ENCODE data around the gene MLC1.

Gene MLC1

GRCh38 chr22:50084614-50085021 lies 608 bp downstream of the MLC1 start:
- Mint-ChIP-seq H3K36me3 (ENCODE audit: low read depth) (no peaks in the 10 kb centered on the region), H3K4me1 (peaks cover 10% of the 10 kb centered on the region), H3K4me3 (no peak overlapping the region), H3K9me3 (peaks cover 5% of the 10 kb centered on the region), H3K27me3 (ENCODE audit: low read depth) (peaks cover 7% of the 10 kb centered on the region), H3K27ac (no peak overlapping the region)
- TF ChIP-seq CTCF (IDR thresholded peaks at IDR 0.05; ENCODE audit: unreplicated experiment in 3 of 3), result no peak

- Mint-ChIP-seq H3K9me3 (peaks cover under 1% of the 10 kb centered on the region), H3K4me1 (peaks cover 12% of the 10 kb centered on the region), H3K36me3 (ENCODE audit: low read depth) (no peaks in the 10 kb centered on the region), H3K4me3 (no peak overlapping the region), H3K27me3 (ENCODE audit: low read depth) (peaks cover 7% of the 10 kb centered on the region), H3K27ac (no peak overlapping the region)
- TF ChIP-seq CTCF (IDR thresholded peaks at IDR 0.05; ENCODE audit: unreplicated experiment in 3 of 3), result no peak
Observed at GRCh38 chr22:50084080-50084477, 1.1 kb downstream of the MLC1 start.

- peaks cover 12% of the 10 kb centered on the region for H3K4me1 Mint-ChIP-seq
- H3K27ac Mint-ChIP-seq, result no peak overlapping the region
- H3K36me3 Mint-ChIP-seq (ENCODE audit: low read depth), result no peaks in the 10 kb centered on the region
- peaks cover 7% of the 10 kb centered on the region for H3K27me3 Mint-ChIP-seq (ENCODE audit: low read depth)
- no peak for TF ChIP-seq CTCF (IDR thresholded peaks at IDR 0.05; ENCODE audit: unreplicated experiment in 3 of 3)
- H3K9me3 Mint-ChIP-seq, result no peaks in the 10 kb centered on the region
- H3K4me3 Mint-ChIP-seq, result no peak overlapping the region
Observed at GRCh38 chr22:50083462-50084079, 1.7 kb downstream of the MLC1 start.

GRCh38 chr22:50082961-50083461 lies 2.2 kb downstream of the MLC1 start:
- no peaks in the 10 kb centered on the region for H3K36me3 Mint-ChIP-seq (ENCODE audit: low read depth)
- peaks cover 7% of the 10 kb centered on the region for H3K27me3 Mint-ChIP-seq (ENCODE audit: low read depth)
- H3K27ac Mint-ChIP-seq, result no peak overlapping the region
- H3K4me1 Mint-ChIP-seq, result peaks cover 12% of the 10 kb centered on the region
- H3K9me3 Mint-ChIP-seq, result no peaks in the 10 kb centered on the region
- TF ChIP-seq CTCF (IDR thresholded peaks at IDR 0.05; ENCODE audit: unreplicated experiment in 3 of 3), result no peak
- no peak overlapping the region for H3K4me3 Mint-ChIP-seq

GRCh38 chr22:50082197-50082715 lies 3.0 kb downstream of the MLC1 start:
- H3K9me3 Mint-ChIP-seq, result no peaks in the 10 kb centered on the region
- no peaks in the 10 kb centered on the region for H3K36me3 Mint-ChIP-seq (ENCODE audit: low read depth)
- no peak for TF ChIP-seq CTCF (IDR thresholded peaks at IDR 0.05; ENCODE audit: unreplicated experiment in 3 of 3)
- H3K27ac Mint-ChIP-seq, result no peak overlapping the region
- peaks cover 12% of the 10 kb centered on the region for H3K4me1 Mint-ChIP-seq
- no peak overlapping the region for H3K4me3 Mint-ChIP-seq
- H3K27me3 Mint-ChIP-seq (ENCODE audit: low read depth), result peaks cover 3% of the 10 kb centered on the region
